ENCODE data around the gene AMPD3. TPM values are rescaled to one million over a fixed set of nuclear protein-coding genes. Genes with fewer than 3 reads are reported as not detected.

The AMPD3 gene
- total and polyA plus RNA-seq, 7 donors: 4.2 to 8.1 (median 5.0) TPM

DNA sequence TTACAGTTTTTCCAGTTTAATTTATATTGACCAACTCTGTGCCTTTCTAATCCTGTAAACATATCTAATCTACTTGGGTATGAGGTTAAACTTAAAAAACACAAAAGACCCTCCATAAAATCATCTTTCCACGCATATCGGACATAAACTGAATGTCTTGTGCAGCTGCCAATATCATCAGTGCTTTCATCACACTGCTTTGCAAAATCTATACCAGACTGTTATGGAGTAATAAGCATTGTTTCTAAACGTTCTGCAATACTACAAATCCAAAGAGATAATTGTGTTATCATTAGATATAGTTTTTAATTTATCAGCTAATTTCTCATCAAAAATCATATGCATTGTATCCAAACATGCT, 36.1 kb upstream of the AMPD3 start:
- no peak for TF ChIP-seq POLR2AphosphoS5 (IDR thresholded peaks at IDR 0.05)
- no peak for TF ChIP-seq POLR2A (IDR thresholded peaks at IDR 0.05)
- no peak for TF ChIP-seq EP300 (IDR thresholded peaks at IDR 0.05)
- TF ChIP-seq, protein P1, sequence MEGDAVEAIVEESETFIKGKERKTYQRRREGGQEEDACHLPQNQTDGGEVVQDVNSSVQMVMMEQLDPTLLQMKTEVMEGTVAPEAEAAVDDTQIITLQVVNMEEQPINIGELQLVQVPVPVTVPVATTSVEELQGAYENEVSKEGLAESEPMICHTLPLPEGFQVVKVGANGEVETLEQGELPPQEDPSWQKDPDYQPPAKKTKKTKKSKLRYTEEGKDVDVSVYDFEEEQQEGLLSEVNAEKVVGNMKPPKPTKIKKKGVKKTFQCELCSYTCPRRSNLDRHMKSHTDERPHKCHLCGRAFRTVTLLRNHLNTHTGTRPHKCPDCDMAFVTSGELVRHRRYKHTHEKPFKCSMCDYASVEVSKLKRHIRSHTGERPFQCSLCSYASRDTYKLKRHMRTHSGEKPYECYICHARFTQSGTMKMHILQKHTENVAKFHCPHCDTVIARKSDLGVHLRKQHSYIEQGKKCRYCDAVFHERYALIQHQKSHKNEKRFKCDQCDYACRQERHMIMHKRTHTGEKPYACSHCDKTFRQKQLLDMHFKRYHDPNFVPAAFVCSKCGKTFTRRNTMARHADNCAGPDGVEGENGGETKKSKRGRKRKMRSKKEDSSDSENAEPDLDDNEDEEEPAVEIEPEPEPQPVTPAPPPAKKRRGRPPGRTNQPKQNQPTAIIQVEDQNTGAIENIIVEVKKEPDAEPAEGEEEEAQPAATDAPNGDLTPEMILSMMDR (IDR thresholded peaks at IDR 0.05): no peak
- Histone ChIP-seq H3K27ac (no peak overlapping the region), H3K9me3 (no peaks in the 10 kb centered on the region), H3K4me1 (peaks cover 0 to 2% (median 0%) of the 10 kb centered on the region in 4 donors), H3K4me3 (no peak overlapping the region), H3K27me3 (no peaks in the 10 kb centered on the region), H3K36me3 (no peaks in the 10 kb centered on the region)
- WGBS, 2 donors: 40 to 63% methylated on average over 3 of the region's 3 CpGs
- intact Hi-C loops (cut with DNase I): no loop called here
- DNase-seq: no peak

- Histone ChIP-seq H3K4me3 (no peak overlapping the region), H3K36me3 (no peaks in the 10 kb centered on the region), H3K9me3 (no peaks in the 10 kb centered on the region), H3K4me1 (no peaks in the 10 kb centered on the region), H3K27ac (no peak overlapping the region), H3K27me3 (no peaks in the 10 kb centered on the region)
- DNase-seq: no peak
- TF ChIP-seq EP300 (IDR thresholded peaks at IDR 0.05): no peak
- TF ChIP-seq, protein P1 (IDR thresholded peaks at IDR 0.05): no peak
- TF ChIP-seq POLR2AphosphoS5 (IDR thresholded peaks at IDR 0.05): no peak
- no peak for TF ChIP-seq POLR2A (IDR thresholded peaks at IDR 0.05)
- intact Hi-C loops (cut with DNase I): no loop called here
- WGBS, 2 donors: 85 to 87% methylated on average over 3 of the region's 3 CpGs
These were observed 28.6 kb upstream of the AMPD3 start for GRCh38 chr11:10426475-10426874.

DNA sequence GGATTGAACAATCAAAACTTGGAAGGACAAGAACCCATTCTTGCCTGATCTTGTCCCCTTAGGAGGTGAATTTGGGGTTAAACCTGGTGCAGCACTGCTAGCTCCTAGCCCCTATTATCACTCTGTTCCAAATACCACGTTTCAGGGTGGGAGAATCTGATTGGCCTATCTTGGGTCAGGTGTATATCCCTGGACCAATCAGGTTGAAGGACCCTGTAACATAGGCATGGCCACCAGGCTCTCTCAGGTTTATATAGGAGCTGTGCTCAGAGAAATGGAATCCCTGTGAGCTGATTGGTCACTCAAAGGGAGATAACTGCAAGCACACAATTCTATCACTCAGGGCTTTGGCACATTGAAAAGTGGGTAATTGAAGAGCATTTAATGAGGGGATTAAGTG, 26.6 kb upstream of the AMPD3 start:
- 19 to 72% methylated on average over 1 of the region's 1 CpG for WGBS, 2 donors
- no peaks in the 10 kb centered on the region for H3K27me3 ChIP-seq
- no peaks in the 10 kb centered on the region for H3K4me1 ChIP-seq
- TF ChIP-seq POLR2A (IDR thresholded peaks at IDR 0.05) (no peak), POLR2AphosphoS5 (IDR thresholded peaks at IDR 0.05) (no peak)
- TF ChIP-seq, protein P1 (IDR thresholded peaks at IDR 0.05): no peak
- no peak overlapping the region for H3K27ac ChIP-seq
- intact Hi-C loops (cut with DNase I): no loop called here
- H3K9me3 ChIP-seq: no peaks in the 10 kb centered on the region
- DNase-seq: no peak
- H3K4me3 ChIP-seq: no peak overlapping the region
- no peaks in the 10 kb centered on the region for H3K36me3 ChIP-seq

DNA sequence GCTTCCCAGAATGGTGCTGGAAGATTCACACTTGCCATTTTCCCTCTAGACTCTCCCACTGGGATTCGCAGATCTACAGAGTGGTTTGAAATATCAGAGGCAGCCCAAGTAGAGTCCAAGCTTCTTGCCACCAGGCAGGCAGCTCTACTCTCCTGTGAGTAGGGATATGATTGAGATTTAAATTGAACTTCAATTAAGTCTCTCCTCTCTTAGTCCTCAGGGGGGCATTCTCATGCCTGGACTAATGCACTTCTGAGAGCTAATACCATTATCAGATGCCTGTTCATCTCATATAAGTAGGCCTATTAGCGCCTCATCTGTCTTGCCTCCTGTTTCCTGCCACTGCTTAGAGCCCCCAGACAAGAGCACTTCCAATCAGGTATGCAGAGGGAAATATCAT, 25.5 kb upstream of the AMPD3 start:
- no peak for TF ChIP-seq EP300 (IDR thresholded peaks at IDR 0.05)
- TF ChIP-seq POLR2AphosphoS5 (IDR thresholded peaks at IDR 0.05): no peak
- TF ChIP-seq POLR2A (IDR thresholded peaks at IDR 0.05): no peak
- TF ChIP-seq, protein P1 (IDR thresholded peaks at IDR 0.05): no peak
- Histone ChIP-seq H3K9me3 (no peaks in the 10 kb centered on the region), H3K27ac (no peak overlapping the region), H3K27me3 (no peaks in the 10 kb centered on the region), H3K4me3 (no peak overlapping the region), H3K4me1 (no peaks in the 10 kb centered on the region), H3K36me3 (no peaks in the 10 kb centered on the region)
- no peak for DNase-seq
- intact Hi-C loops (cut with DNase I): no loop called here
- WGBS, 2 donors: 90 to 95% methylated on average over 2 of the region's 2 CpGs

DNA sequence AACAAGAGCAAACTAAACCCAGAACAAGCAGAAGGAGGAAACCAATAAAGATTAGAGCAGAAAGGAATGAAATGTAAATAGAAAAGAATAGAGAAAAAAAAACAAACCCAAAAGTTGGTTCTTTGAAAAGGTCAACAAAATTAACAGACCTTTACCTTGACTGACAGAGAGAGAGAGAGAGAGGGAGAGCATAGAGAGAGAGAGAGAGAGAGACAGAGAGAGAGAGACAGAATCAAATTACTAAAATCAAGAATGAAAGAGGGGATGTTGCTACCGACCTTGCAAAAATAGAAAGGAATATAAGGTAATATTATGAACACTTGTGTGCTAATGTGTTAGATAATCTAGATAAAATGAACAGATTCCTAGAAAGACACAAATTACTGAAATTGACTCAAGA, 22.6 kb upstream of the AMPD3 start:
- no peak for DNase-seq
- Histone ChIP-seq H3K36me3 (no peaks in the 10 kb centered on the region), H3K4me3 (no peak overlapping the region), H3K27me3 (no peaks in the 10 kb centered on the region), H3K9me3 (no peaks in the 10 kb centered on the region), H3K4me1 (no peaks in the 10 kb centered on the region), H3K27ac (no peak overlapping the region)
- intact Hi-C loops (cut with DNase I): no loop called here
- TF ChIP-seq, protein P1 (IDR thresholded peaks at IDR 0.05): no peak
- TF ChIP-seq EP300 (IDR thresholded peaks at IDR 0.05): no peak
- TF ChIP-seq POLR2A (IDR thresholded peaks at IDR 0.05): no peak
- TF ChIP-seq POLR2AphosphoS5 (IDR thresholded peaks at IDR 0.05): no peak
- WGBS, 2 donors: 32 to 61% methylated on average over 1 of the region's 1 CpG

All from sigmoid colon (tissue), 7 donors.